Liver (tissue), 9 donors: Measurements from ENCODE around the gene NDUFB2. TPM values are rescaled to one million over a fixed set of nuclear protein-coding genes. Genes with fewer than 3 reads are reported as not detected.

Experiments used
- DNase-seq: peaks from one replicate; pipeline ENCODE4 v3.0.0-alpha.2; 2017; ENCODE audit warnings: low spot score
- H3K27ac ChIP-seq, 2 donors: one replicate each; pipeline ENCODE4 v1.7.0; 2013; ENCODE audit warnings: inconsistent platforms in 2 of 2, low read length in 2 of 2, control low read depth in 1 of 2, low read depth in 1 of 2, mild to moderate bottlenecking in 1 of 2
- H3K27me3 ChIP-seq, 4 donors: one replicate each; pipeline versions ENCODE4 v1.6.1 to v1.7.0; 2013; ENCODE audit warnings: low read length in 3 of 4, inconsistent platforms in 1 of 4, mild to moderate bottlenecking in 1 of 4, moderate library complexity in 1 of 4; ENCODE audit not compliant: control insufficient read depth in 4 of 4, insufficient read depth in 4 of 4
- H3K36me3 ChIP-seq, 4 donors: one replicate each; pipeline versions ENCODE4 v1.6.1 to v1.7.0; 2013; ENCODE audit warnings: low read length in 3 of 4, mild to moderate bottlenecking in 3 of 4, low read depth in 1 of 4, moderate library complexity in 1 of 4; ENCODE audit not compliant: control insufficient read depth in 4 of 4, insufficient read depth in 3 of 4
- H3K4me1 ChIP-seq, 4 donors: one replicate each; pipeline versions ENCODE4 v1.6.1 to v1.7.0; 2013; ENCODE audit warnings: low read length in 3 of 4, mild to moderate bottlenecking in 3 of 4, moderate library complexity in 1 of 4; ENCODE audit not compliant: control insufficient read depth in 4 of 4, insufficient read depth in 4 of 4
- H3K4me3 ChIP-seq, 3 donors: one replicate each; pipeline versions ENCODE4 v1.6.1 to v1.7.0; 2013; ENCODE audit warnings: low read length in 3 of 3, control low read depth in 1 of 3, low read depth in 1 of 3, mild to moderate bottlenecking in 1 of 3
- H3K9ac ChIP-seq, 2 donors: one replicate each; pipeline ENCODE4 v1.7.0; 2013; ENCODE audit warnings: low read length in 2 of 2, mild to moderate bottlenecking in 2 of 2, moderate library complexity in 2 of 2, control low read depth in 1 of 2, low read depth in 1 of 2
- H3K9me3 ChIP-seq, 4 donors: one replicate each; pipeline versions ENCODE4 v1.6.1 to v1.7.0; 2013; ENCODE audit warnings: low read length in 3 of 4; ENCODE audit not compliant: control insufficient read depth in 4 of 4
- ATF3 ChIP-seq: IDR thresholded peaks from 2 replicates; pipeline ENCODE4 v1.6.1; 2016; ENCODE audit warnings: antibody characterized with exemption
- EGR1 ChIP-seq, 2 donors: IDR thresholded peaks; 2 replicates each; pipeline ENCODE4 v1.6.1; 2016 to 2018; ENCODE audit warnings: antibody characterized with exemption in 2 of 2, low read depth in 2 of 2
- FOXA1 ChIP-seq: IDR thresholded peaks from 2 replicates; pipeline ENCODE4 v1.6.1; 2016; ENCODE audit warnings: antibody characterized with exemption
- FOXA2 ChIP-seq: IDR thresholded peaks from 2 replicates; pipeline ENCODE4 v1.6.1; 2016; ENCODE audit warnings: antibody characterized with exemption
- GABPA ChIP-seq, 2 donors: IDR thresholded peaks in 1 of 2; conservative IDR thresholded peaks in 1 of 2; 2 replicates each; pipeline ENCODE4 v1.6.1; 2016; ENCODE audit warnings: antibody characterized with exemption in 2 of 2, mild to moderate bottlenecking in 1 of 2, moderate library complexity in 1 of 2
- HNF4A ChIP-seq, 2 donors: conservative IDR thresholded peaks; 2 replicates each; pipeline ENCODE4 v1.6.1; 2016; ENCODE audit warnings: antibody characterized with exemption in 2 of 2, mild to moderate bottlenecking in 2 of 2
- HNF4G ChIP-seq: IDR thresholded peaks from 2 replicates; pipeline ENCODE4 v1.6.1; 2016; ENCODE audit warnings: antibody characterized with exemption
- JUND ChIP-seq, 2 donors: IDR thresholded peaks; 2 replicates each; pipeline ENCODE4 v1.6.1; 2016; ENCODE audit warnings: antibody characterized with exemption in 2 of 2
- NR2F2 ChIP-seq: IDR thresholded peaks from 2 replicates; pipeline ENCODE4 v1.6.1; 2016; ENCODE audit warnings: antibody characterized with exemption
- REST ChIP-seq: IDR thresholded peaks from 2 replicates; pipeline ENCODE4 v1.6.1; 2016; ENCODE audit warnings: antibody characterized with exemption, mild to moderate bottlenecking
- RXRA ChIP-seq, 2 donors: IDR thresholded peaks; 2 replicates each; pipeline ENCODE4 v1.6.1; 2017 to 2018; ENCODE audit warnings: antibody characterized with exemption in 2 of 2, mild to moderate bottlenecking in 1 of 2
- SP1 ChIP-seq: IDR thresholded peaks from 2 replicates; pipeline ENCODE4 v1.6.1; 2018; ENCODE audit warnings: antibody characterized with exemption, mild to moderate bottlenecking
- TAF1 ChIP-seq: conservative IDR thresholded peaks from 2 replicates; pipeline ENCODE4 v1.6.1; 2016; ENCODE audit warnings: antibody characterized with exemption, mild to moderate bottlenecking
- YY1 ChIP-seq: IDR thresholded peaks from 2 replicates; pipeline ENCODE4 v1.6.1; 2016; ENCODE audit warnings: antibody characterized with exemption, mild to moderate bottlenecking
- WGBS: extraction: QIAGEN DNeasy Blood & Tissue Kit; methylation state at CpG from one replicate; pipeline ENCODE4 v1.1.7; 2013; 5-methylcytosine and 5-hydroxymethylcytosine counted together
- polyA plus RNA-seq, 2 donors: library from polyadenylated mRNA; stranded (reverse) in 1 of 2; unstranded in 1 of 2; fragments of 200-250 nt in 1 of 2; fragments of >200 nt in 1 of 2; fragmentation: Nextera tagmentation in 1 of 2; extraction: Ambion mirVana in 1 of 2; gene quantifications; one replicate each; pipeline versions ENCODE4 v1.2.1 to v1.2.3, GENCODE V29; 2013 to 2015
- total RNA-seq, 2 donors: library from RNA; depleted of rRNA; stranded (reverse); fragments of >200 nt; gene quantifications; one replicate each; pipeline ENCODE4 v1.2.3, GENCODE V29; 2014
- TF ChIP-seq, protein P1 (sequence below): IDR thresholded peaks from 2 replicates; pipeline ENCODE4 v1.6.1; 2016; ENCODE audit warnings: antibody characterized with exemption
- TF ChIP-seq, protein P2 (sequence below): IDR thresholded peaks from 2 replicates; pipeline ENCODE4 v1.6.1; 2016; ENCODE audit warnings: antibody characterized with exemption
- donor health status: healthy.
- donor health status: healthy.
- donor health status: healthy.
- donor health status: healthy.
- donor health status: healthy.

The NDUFB2 gene
- total and polyA plus RNA-seq, 4 donors: 60.4 to 435 (median 150) TPM

DNA sequence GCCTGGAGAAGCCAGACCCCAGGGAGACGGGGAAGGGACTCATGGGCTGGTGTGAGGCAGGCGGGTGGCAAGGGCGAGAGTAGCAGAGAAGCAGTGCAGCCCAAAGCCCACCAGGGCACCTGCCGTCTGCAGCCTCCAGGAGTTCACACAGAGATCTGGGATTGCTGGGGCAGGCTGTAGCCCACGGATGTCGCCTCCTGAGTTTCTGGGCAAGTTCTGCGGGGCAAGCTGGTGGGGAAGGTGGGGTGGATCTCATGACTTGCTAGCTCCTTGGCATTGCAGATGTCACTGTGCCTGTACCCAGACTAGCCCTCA, 17.7 kb upstream of the NDUFB2 start:
- Histone ChIP-seq H3K4me3 (no peak overlapping the region), H3K27ac (no peak overlapping the region), H3K9me3 (no peaks in the 10 kb centered on the region), H3K4me1 (peaks cover 0 to 13% (median 6%) of the 10 kb centered on the region in 4 donors), H3K9ac (no peak overlapping the region), H3K36me3 (peaks cover 0 to 15% (median 6%) of the 10 kb centered on the region in 4 donors), H3K27me3 (no peaks in the 10 kb centered on the region)
- 96% methylated on average over 7 of the region's 7 CpGs for WGBS
- no peak for DNase-seq
- TF ChIP-seq RXRA (IDR thresholded peaks at IDR 0.05): no peak
- no peak for TF ChIP-seq TAF1
- TF ChIP-seq EGR1 (IDR thresholded peaks at IDR 0.05; ENCODE audit: low read depth in 2 of 2): no peak
- TF ChIP-seq HNF4G: no peak
- no peak for TF ChIP-seq HNF4A (conservative IDR thresholded peaks at IDR 0.05)
- no peak for TF ChIP-seq GABPA (IDR thresholded peaks at IDR 0.05 in 1 of 2, conservative IDR thresholded peaks at IDR 0.05 in 1 of 2)
- TF ChIP-seq, protein P1, sequence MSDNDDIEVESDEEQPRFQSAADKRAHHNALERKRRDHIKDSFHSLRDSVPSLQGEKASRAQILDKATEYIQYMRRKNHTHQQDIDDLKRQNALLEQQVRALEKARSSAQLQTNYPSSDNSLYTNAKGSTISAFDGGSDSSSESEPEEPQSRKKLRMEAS: no peak
- TF ChIP-seq SP1: no peak
- no peak for TF ChIP-seq YY1
- TF ChIP-seq, protein P2, sequence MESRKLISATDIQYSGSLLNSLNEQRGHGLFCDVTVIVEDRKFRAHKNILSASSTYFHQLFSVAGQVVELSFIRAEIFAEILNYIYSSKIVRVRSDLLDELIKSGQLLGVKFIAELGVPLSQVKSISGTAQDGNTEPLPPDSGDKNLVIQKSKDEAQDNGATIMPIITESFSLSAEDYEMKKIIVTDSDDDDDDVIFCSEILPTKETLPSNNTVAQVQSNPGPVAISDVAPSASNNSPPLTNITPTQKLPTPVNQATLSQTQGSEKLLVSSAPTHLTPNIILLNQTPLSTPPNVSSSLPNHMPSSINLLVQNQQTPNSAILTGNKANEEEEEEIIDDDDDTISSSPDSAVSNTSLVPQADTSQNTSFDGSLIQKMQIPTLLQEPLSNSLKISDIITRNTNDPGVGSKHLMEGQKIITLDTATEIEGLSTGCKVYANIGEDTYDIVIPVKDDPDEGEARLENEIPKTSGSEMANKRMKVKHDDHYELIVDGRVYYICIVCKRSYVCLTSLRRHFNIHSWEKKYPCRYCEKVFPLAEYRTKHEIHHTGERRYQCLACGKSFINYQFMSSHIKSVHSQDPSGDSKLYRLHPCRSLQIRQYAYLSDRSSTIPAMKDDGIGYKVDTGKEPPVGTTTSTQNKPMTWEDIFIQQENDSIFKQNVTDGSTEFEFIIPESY: no peak
- TF ChIP-seq FOXA2: no peak
- TF ChIP-seq FOXA1: no peak
- no peak for TF ChIP-seq REST
- TF ChIP-seq ATF3: no peak
- no peak for TF ChIP-seq JUND (IDR thresholded peaks at IDR 0.05)
- no peak for TF ChIP-seq NR2F2

DNA sequence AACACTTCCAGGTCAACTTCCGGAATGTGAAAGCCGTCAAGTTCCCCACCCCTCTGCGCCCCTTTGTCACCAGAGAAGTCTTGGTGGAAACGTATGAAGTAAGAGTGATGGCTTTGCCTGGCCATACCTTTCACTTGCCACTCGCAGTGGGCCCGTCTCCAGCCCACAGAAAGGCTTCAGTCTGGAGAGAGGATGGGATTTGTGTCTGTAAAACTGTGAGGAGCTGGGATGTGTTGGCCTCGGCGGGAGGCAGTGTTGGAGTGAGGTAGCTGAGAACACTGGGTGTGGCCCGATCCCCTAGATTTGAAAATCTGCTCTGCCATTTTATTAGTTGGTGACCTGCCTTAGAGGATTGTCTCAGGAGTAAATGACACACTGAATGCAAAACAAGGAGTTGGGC, 17.3 kb upstream of the NDUFB2 start:
- H3K4me1 ChIP-seq: peaks cover 0 to 10% (median 4%) of the 10 kb centered on the region in 4 donors
- H3K9me3 ChIP-seq: no peaks in the 10 kb centered on the region
- H3K27me3 ChIP-seq: no peaks in the 10 kb centered on the region
- peaks cover 0 to 17% (median 7%) of the 10 kb centered on the region in 4 donors for H3K36me3 ChIP-seq
- DNase-seq: no peak
- no peak overlapping the region for H3K4me3 ChIP-seq
- H3K27ac ChIP-seq: no peak overlapping the region
- TF ChIP-seq, protein P1: no peak
- TF ChIP-seq JUND (IDR thresholded peaks at IDR 0.05): no peak
- no peak for TF ChIP-seq RXRA (IDR thresholded peaks at IDR 0.05)
- H3K9ac ChIP-seq: no peak overlapping the region
- 97% methylated on average over 9 of the region's 9 CpGs for WGBS
